Activated naive CD4-positive, alpha-beta T cell treated with anti-CD3 and anti-CD28 coated beads, Interleukin-2, amount 50 U/mL, for 72 hours (primary cell): ENCODE results near the gene ARHGEF11. TPM values are rescaled to one million over a fixed set of nuclear protein-coding genes. Genes with fewer than 3 reads are reported as not detected.

ENCODE experiments used
- ATAC-seq, 2 donors: fragments of 150-1000 bp; cut with Tn5 transposase; 2 replicates each; pipeline ENCODE4 v1.10.0; 2021; ENCODE audit warnings: mild to moderate bottlenecking in 2 of 2, moderate library complexity in 2 of 2
- DNase-seq, 2 donors: peaks; one replicate each; pipeline ENCODE4 v3.0.0; 2021 to 2022; ENCODE audit warnings: low spot score in 2 of 2
- H3K27ac Mint-ChIP-seq, 2 donors: one replicate each; pipeline ENCODE4 v1.8.0; 2022; ENCODE audit warnings: mild to moderate bottlenecking in 2 of 2, mixed read lengths in 2 of 2
- H3K36me3 Mint-ChIP-seq, 2 donors: one replicate each; pipeline ENCODE4 v1.8.0; 2022; ENCODE audit warnings: mixed read lengths in 2 of 2
- H3K9me3 Mint-ChIP-seq, 2 donors: one replicate each; pipeline ENCODE4 v1.8.0; 2022; ENCODE audit warnings: mixed read lengths in 2 of 2
- total RNA-seq, 2 donors: library from RNA; stranded (reverse); gene quantifications; one replicate each; pipeline ENCODE4 v1.2.3, GENCODE V29; 2022

Gene ARHGEF11
- total RNA-seq, 2 donors from 2014 or later = 3.5 to 5.8 TPM

DNA sequence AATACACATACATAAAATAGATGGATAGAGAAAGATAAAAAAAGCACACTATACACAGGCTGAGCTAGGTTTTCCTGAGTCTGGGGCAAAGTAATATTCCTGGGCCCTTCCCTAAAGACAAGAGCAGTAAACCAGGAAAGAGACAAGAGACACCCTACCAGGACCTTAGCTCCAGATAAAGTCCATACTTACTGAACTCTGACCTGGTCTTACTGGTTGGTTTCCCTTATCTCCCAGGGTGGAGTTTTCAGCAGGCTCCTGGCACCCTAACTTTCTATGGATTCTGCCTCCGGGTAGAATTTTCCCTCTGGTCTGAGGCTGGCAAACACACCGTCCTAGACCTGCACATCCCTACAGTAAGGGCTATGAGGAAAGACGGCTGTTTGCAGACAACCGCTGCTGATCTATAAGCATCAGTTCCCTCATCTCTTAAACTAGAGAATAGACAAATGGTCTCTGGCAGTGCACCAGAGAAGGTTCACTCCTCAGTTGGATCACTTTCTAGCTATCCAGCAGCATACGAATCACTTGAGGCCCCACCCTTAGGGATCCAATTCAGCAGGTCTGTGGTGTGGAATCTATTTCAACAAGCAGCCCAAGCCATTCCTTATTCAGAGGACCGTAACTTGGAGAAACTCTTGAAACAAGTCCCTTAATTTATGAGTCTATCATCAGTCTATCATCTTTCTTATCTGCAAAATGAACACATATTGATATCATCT is 52.0 kb downstream of the ARHGEF11 start:
- DNase-seq = no peak
- no peak overlapping the region for H3K27ac Mint-ChIP-seq
- no peaks in the 10 kb centered on the region for H3K9me3 Mint-ChIP-seq
- no peak for ATAC-seq
- no peaks in the 10 kb centered on the region for H3K36me3 Mint-ChIP-seq

DNA sequence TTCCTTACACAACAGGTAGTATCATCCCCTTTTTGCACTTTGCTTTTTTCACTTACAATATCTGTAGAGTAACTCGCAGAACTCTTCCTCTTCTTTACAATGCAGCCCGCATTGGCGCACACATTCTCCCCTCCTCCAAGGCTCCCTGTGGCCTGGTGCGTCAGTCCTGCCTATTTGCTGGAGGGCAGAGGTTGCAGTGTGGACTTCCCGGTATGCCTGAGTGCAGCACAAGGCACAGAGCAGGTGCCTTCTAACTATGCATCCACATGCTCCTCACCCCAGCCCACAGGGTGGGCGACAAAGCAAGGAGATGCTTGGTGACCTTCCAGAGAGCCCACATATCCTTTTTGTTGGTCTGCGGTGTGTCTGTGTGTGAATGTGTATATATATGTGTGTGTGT is 53.3 kb downstream of the ARHGEF11 start:
- Mint-ChIP-seq H3K9me3 (no peaks in the 10 kb centered on the region), H3K36me3 (no peaks in the 10 kb centered on the region), H3K27ac (no peak overlapping the region)
- DNase-seq (no peak), ATAC-seq (no peak)

DNA sequence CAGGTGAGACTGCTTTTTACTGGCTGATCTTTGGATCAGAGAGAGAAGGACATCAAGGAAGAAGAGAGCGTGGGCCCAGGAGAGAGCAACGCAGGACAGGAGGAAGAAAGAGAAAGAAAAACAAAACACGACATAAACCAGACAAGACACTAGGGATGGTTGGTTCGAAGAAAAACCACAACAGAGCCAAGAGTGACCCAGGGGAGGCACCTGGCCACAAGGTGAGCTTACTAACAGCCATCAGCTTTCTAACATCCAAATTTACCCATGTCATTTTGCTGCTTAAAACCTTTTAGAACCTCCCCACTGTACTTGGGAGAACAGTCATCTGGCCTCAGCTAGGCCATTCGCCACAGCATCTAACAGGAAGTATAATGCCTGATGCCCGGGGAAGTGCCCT is 57.8 kb downstream of the ARHGEF11 start:
- Mint-ChIP-seq H3K9me3 (no peaks in the 10 kb centered on the region), H3K27ac (no peak overlapping the region), H3K36me3 (no peaks in the 10 kb centered on the region)
- DNase-seq (no peak), ATAC-seq (peak in 1 of 2 donors; percentile 81)

DNA sequence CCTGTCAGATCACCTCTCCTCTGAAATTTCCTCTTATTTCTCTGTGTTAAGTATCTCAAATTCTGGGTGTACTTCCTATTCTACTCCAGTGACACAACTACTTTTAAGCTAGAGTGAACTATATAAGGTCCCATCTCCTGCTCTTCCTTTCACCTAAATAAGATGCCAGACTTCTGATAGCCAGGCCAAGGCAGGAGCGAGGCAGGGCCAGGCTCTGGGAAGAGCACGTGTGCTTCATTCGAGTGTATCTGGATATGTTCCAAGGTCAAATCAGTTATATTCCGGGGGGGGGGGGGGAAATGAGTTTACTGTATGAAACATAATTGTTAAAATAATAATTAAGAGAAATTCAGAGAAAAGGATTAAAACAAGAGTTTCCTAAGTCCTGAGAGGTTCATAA is 65.0 kb downstream of the ARHGEF11 start:
- DNase-seq (no peak), ATAC-seq (no peak)
- Mint-ChIP-seq H3K36me3 (no peaks in the 10 kb centered on the region), H3K9me3 (no peaks in the 10 kb centered on the region), H3K27ac (no peak overlapping the region)

DNA sequence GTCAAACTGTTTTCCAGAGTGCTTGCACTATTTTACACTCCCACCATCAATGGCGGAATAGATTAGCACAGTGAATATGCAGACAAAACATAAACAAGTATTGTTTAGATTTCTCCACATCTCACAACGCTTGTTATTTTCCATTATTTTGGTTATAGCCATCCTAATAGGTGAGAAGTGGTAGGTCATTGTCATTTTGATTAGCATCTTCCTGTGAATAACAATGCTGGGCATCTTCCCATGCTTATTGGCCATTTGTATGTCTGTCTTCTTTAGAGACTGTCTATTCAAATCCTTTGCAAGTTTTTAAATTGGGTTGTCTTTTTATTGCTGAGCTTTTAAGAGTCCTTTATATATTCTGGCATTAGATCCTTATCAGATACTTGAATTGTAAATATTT is 70.5 kb downstream of the ARHGEF11 start:
- ATAC-seq (no peak), DNase-seq (no peak)
- Mint-ChIP-seq H3K27ac (no peak overlapping the region), H3K36me3 (no peaks in the 10 kb centered on the region), H3K9me3 (no peaks in the 10 kb centered on the region)

DNA sequence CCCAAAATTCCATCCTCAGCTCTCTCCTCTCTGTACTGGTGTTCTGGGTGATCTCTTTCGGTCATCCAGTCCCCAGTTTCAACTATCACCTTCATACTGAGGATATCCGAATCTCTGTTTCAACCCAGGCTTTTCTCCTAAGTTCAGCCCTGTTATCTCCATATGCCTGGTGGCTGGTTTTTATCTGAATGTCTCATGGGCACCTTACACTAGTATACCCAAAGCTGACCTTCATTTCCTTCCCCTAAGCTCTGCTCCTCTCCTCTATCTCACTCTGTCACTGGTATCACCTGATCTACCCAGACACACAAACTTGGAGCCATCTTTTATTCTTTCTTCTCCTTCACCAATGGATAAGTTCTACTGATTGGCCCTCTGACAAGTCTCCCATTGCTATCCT is 72.1 kb downstream of the ARHGEF11 start:
- ATAC-seq (no peak), DNase-seq (no peak)
- Mint-ChIP-seq H3K9me3 (no peaks in the 10 kb centered on the region), H3K36me3 (no peaks in the 10 kb centered on the region), H3K27ac (no peak overlapping the region)

DNA sequence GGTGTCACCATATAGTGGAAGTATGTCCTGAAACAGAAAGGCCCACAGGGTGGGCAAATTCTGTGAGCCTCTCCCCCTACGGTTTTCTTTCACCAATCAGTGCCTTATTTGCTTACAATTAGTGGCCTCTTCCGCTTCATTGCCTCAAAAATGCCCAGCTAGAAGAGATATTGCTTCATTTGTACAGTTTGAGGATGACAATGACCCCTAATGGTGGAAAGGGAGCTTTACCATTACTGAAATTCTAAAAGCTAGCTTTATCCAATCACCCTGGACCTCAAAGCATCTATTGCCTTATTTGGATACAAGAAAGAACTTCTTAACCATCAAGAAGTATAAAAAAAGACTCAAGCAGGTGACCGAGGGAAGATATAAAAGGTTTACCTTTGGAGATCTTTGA is 75.5 kb downstream of the ARHGEF11 start:
- DNase-seq = no peak
- Mint-ChIP-seq H3K27ac (no peak overlapping the region), H3K36me3 (no peaks in the 10 kb centered on the region), H3K9me3 (no peaks in the 10 kb centered on the region)
- no peak for ATAC-seq

DNA sequence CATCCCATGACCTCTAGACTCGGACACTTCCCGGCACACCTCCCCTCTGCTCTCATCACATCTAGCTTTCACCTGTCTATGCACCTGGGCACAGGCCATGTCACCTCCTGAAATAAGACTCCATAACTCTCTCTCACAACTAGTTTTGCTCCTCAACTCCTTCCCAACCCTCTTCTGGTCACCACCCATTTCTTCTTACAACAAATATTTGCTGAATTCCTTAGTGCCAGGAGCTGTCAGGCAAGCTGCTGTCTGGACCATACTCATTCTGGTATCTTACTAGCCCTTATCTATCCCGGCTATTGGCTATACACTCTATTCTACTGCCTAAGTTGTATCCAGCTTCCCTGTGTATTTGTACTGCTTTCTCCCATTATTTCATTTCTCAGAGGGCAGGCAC is 76.0 kb downstream of the ARHGEF11 start:
- no peak for DNase-seq
- no peak for ATAC-seq
- Mint-ChIP-seq H3K27ac (no peak overlapping the region), H3K36me3 (peaks cover 1 to 2% of the 10 kb centered on the region in 2 donors), H3K9me3 (peaks cover 0 to 1% of the 10 kb centered on the region in 2 donors)

DNA sequence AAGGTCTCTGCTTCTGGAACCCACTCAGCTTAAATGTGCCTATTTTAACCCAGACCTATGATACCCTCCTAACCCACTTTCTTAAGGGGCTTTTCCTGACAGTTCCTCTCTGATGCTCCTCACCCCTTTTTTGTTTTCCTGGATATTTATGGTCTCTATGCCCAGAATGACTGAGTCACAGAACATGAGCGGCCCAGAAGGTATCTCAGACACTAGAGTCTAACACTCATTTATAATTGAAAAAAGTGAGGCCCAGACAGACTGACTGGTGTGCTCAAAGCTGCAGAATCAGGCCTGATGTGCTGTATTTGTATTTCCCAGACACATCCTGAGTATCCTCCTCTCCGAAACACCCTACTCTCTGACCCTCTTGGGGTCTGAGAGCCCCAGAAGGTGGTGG is 81.1 kb downstream of the ARHGEF11 start:
- ATAC-seq (no peak), DNase-seq (no peak)
- Mint-ChIP-seq H3K9me3 (peaks cover 5 to 6% of the 10 kb centered on the region in 2 donors), H3K27ac (peak overlapping the region in 1 of 2 donors; percentile 79), H3K36me3 (peaks cover 13 to 16% of the 10 kb centered on the region in 2 donors)

DNA sequence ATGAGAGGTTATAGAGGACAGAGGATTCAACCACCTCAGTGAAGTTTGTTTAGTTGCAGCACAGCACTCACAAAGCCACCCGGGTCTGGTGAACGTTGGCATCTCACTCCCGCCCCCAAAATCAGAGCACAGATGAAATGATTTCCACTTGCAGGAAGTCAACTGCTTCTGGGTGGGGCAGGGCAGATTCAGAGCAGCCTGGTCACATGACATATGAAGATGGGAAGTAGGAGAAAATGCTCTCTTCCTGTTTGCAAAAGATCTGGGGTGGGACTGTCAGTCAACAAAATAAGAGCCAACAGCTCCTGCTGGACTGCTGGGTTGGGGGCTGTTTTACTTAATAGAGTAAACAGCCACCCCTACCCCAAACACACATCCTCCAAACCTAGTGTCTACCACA is 81.9 kb downstream of the ARHGEF11 start:
- peak; percentile 57 to 70 for ATAC-seq

DNA sequence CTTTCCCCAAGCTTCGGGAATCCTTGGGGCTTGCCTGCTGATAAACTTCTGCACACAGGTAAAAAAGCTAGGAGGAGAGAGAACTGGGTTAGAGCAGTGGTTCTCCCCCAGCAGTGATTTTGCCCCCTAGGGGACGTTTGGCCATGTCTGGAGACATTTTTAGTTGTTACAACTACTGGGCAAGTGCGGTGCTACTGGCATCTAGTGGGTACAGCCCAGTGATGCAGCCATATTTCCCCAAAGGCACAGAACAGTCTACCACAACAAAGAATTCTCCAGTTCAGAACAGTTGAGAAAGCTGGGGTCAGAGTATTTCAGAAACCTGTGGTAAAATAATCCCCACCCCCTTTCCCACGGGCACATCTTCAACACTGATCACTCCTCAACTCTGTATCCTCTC is 83.8 kb downstream of the ARHGEF11 start:
- H3K36me3 Mint-ChIP-seq = peaks cover 13 to 16% of the 10 kb centered on the region in 2 donors
- ATAC-seq (peak; percentile 67 to 79), DNase-seq (peak in 1 of 2 donors; percentile 28)
- no peak overlapping the region for H3K27ac Mint-ChIP-seq
- H3K9me3 Mint-ChIP-seq = peaks cover 5 to 6% of the 10 kb centered on the region in 2 donors

More for the DNA sequence above, 81.9 kb downstream of the ARHGEF11 start:
- Mint-ChIP-seq H3K36me3 (peaks cover 13 to 16% of the 10 kb centered on the region in 2 donors), H3K9me3 (peaks cover 5 to 6% of the 10 kb centered on the region in 2 donors), H3K27ac (peak overlapping the region; percentile 27 to 79)
- no peak for DNase-seq

DNA sequence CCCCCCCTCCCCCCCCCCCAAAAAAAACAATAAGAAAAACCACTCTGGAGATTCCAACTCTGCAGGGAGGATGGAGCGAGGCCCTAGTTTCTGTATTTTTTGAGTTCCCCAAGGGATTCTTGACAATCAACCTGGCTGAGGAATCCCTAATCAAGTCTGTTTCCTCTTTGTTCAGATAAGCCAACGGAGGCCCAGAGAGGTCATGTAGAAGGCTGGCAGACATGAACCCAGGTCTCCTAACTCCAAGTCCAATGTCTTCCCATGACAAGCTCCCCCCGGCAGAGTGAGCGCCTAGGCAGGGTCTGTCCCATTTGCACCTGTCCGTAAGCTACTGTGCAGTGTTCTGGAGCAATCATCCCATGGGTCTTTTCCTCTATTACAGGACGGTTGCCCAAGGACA is 85.6 kb downstream of the ARHGEF11 start:
- Mint-ChIP-seq H3K9me3 (peaks cover 5 to 6% of the 10 kb centered on the region in 2 donors), H3K27ac (no peak overlapping the region), H3K36me3 (peaks cover 13 to 16% of the 10 kb centered on the region in 2 donors)
- DNase-seq (no peak), ATAC-seq (no peak)

DNA sequence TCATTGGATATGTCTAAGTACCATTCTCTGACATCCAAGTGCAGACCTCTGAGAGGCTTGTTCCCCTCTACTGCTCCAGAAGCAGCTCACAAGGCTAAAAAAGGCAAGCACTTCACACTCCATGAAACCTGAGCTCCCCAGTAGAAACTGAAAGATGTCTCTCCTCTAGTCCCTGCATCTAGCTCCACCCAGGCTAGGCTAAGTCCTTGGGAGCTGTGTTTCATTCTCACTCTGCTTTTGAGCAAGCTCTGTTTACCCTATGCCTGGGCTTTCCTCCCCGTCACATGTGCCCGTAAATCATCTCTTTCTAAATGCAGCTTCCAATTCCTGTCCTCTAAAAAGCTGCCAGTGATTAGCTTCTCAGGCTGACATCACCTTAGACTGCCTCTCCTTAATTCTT is 86.1 kb downstream of the ARHGEF11 start:
- Mint-ChIP-seq H3K27ac (no peak overlapping the region), H3K9me3 (peaks cover 5% of the 10 kb centered on the region in 2 donors), H3K36me3 (peaks cover 10 to 15% of the 10 kb centered on the region in 2 donors)
- DNase-seq (no peak), ATAC-seq (no peak)

DNA sequence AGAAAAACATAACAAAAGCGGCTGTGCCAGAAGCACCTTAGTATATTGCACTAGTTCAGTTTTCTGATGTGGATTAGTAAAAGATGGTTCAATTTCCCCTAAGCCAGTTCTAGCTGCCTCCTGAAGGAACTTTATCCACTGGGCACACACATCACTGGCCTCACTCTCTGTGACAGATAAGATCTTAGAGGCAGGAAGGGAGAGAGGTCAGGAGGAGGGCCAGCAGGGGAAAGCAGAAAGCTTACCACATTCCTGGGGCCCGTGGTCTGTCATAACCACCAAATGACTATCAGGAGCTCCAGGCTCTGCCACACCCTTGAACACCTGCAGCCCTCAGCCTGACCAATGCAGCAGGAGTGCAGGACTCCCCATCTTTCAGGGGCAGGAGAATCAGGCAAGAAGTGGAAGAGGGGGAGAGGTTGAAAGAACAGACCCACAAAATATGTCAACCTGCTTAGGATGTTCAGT is 87.3 kb downstream of the ARHGEF11 start:
- DNase-seq (no peak), ATAC-seq (no peak)
- peaks cover 4 to 7% of the 10 kb centered on the region in 2 donors for H3K36me3 Mint-ChIP-seq
- H3K27ac Mint-ChIP-seq = peak overlapping the region in 1 of 2 donors; percentile 40
- no peaks in the 10 kb centered on the region for H3K9me3 Mint-ChIP-seq

DNA sequence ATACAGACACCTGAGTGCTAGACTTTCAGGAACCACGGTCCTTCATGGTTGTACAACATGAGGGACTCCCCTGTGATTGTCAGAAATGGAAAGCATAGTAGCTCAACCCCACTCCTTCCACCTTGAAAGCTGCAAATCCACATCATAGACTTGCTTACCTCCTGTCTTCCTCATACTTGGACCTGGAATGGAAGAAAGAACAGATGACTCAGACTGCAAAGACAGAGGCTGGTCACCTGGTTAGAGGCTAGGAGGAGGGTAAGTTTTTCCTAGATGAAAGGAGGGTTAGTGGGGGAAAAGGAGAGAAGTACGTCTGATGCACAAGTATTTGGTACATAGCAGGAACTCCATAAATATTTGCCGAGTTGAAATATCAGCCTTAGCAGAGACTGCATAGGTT is 87.9 kb downstream of the ARHGEF11 start:
- Mint-ChIP-seq H3K27ac (no peak overlapping the region), H3K9me3 (no peaks in the 10 kb centered on the region), H3K36me3 (peaks cover 0 to 4% of the 10 kb centered on the region in 2 donors)
- peak in 1 of 2 donors; percentile 28 for ATAC-seq
- DNase-seq = no peak

DNA sequence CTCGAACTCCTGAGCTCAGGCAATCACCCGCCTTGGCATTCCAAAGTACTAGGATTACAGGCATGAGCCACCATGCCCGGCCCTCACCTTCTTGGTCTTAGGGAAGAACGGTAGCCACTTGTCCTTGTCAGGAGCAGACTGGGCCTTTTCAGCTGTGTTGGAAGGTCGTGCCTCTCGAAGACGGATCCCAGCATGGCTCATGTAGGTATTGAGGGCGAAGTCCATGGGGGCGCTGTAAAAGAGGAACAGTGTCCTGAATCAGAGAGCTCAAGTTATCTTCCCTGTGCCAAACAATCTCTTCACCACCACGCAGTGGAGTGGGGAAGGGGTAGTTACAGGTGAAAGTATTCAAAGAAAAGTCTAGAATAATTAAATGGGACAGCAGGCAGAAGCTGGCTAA is 89.2 kb downstream of the ARHGEF11 start:
- H3K27ac Mint-ChIP-seq = no peak overlapping the region
- ATAC-seq (no peak), DNase-seq (no peak)
- H3K9me3 Mint-ChIP-seq = no peaks in the 10 kb centered on the region
- H3K36me3 Mint-ChIP-seq = peaks cover 0 to 7% of the 10 kb centered on the region in 2 donors

DNA sequence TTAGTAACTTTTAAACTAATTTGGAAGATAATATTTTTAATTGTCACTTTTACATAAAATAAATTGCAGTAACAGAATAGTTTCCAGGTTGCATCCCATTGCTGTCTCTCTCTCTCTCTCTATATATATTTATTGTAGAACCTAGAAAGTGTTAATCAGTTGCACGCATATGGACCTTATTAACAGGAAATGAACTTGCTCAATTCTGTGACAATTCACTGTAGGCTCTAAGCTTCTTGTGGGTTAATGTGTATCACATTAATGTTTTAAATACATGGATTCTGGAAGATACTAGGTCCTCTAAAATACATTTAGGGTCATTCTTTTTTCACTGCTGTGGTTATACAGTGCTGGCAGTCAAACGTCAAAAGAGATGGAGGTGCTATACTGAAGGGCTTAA is 92.0 kb downstream of the ARHGEF11 start:
- no peak for DNase-seq

DNA sequence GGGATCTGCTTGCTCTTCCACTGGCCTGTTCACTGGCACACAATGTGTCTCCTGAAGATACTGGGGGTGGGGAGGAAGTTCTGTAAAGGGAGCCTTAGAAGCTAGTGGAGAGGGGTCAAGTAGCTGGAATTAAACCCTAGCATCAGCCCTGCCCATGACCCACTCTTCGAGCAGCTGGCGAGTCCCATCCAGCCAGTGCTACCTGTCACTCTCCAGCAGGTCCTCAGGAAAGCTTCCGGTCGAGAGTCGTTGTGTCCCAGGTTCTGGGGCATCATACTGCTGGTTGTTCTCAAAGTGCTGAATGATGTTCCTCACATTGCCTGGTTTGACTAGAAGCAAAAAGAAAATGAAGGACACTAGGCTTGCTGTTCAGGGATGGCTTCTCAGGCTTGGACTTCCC is 94.2 kb downstream of the ARHGEF11 start:
- no peak for ATAC-seq
- H3K27ac Mint-ChIP-seq = no peak overlapping the region
- DNase-seq = peak in 1 of 2 donors; percentile 13
- H3K36me3 Mint-ChIP-seq = peaks cover 0 to 8% of the 10 kb centered on the region in 2 donors
- H3K9me3 Mint-ChIP-seq = no peaks in the 10 kb centered on the region

More for the DNA sequence above, 92.0 kb downstream of the ARHGEF11 start:
- Mint-ChIP-seq H3K36me3 (peaks cover 0 to 8% of the 10 kb centered on the region in 2 donors), H3K9me3 (no peaks in the 10 kb centered on the region), H3K27ac (no peak overlapping the region)
- no peak for ATAC-seq
